IPS-20b (cell line): ENCODE results near the gene PNKP.

Experiments
- H3K27ac ChIP-seq: one replicate; pipeline ENCODE4 v1.5.1; 2013; ENCODE audit warnings: low read length
- H3K27me3 ChIP-seq: 2 replicates; pipeline ENCODE4 v1.6.1; 2013; ENCODE audit warnings: mild to moderate bottlenecking, low read length, inconsistent platforms; ENCODE audit not compliant: insufficient read depth
- H3K36me3 ChIP-seq: 2 replicates; pipeline ENCODE4 v1.6.1; 2013; ENCODE audit warnings: low read depth, mild to moderate bottlenecking, inconsistent platforms, low read length, moderate library complexity; ENCODE audit not compliant: insufficient read depth
- H3K4me1 ChIP-seq: 2 replicates; pipeline ENCODE4 v1.6.1; 2013; ENCODE audit warnings: mild to moderate bottlenecking, control low read depth, inconsistent platforms, low read length, moderate library complexity; ENCODE audit not compliant: insufficient read depth
- H3K4me3 ChIP-seq: 2 replicates; pipeline ENCODE4 v1.5.1; 2013; ENCODE audit warnings: mild to moderate bottlenecking, low read length, inconsistent platforms
- H3K9ac ChIP-seq: 2 replicates; pipeline ENCODE4 v1.6.1; 2013; ENCODE audit warnings: low read depth, mild to moderate bottlenecking, inconsistent platforms, low read length, moderate library complexity
- H3K9me3 ChIP-seq: 2 replicates; pipeline ENCODE4 v1.6.1; 2013; ENCODE audit warnings: mild to moderate bottlenecking, low read depth, low read length, inconsistent platforms; ENCODE audit not compliant: insufficient read depth

The PNKP gene

GRCh38 chr19:49887665-49888509 is 20.5 kb upstream of the PNKP start:
- H3K36me3 ChIP-seq: peaks cover 32% of the 10 kb centered on the region
- no peak overlapping the region for H3K9ac ChIP-seq
- H3K27me3 ChIP-seq: peaks cover 28% of the 10 kb centered on the region
- H3K9me3 ChIP-seq: no peaks in the 10 kb centered on the region; the same call in 1 of the 2 replicates
- H3K27ac ChIP-seq: no peak overlapping the region
- H3K4me1 ChIP-seq: no peaks in the 10 kb centered on the region
- H3K4me3 ChIP-seq: no peak overlapping the region

DNA sequence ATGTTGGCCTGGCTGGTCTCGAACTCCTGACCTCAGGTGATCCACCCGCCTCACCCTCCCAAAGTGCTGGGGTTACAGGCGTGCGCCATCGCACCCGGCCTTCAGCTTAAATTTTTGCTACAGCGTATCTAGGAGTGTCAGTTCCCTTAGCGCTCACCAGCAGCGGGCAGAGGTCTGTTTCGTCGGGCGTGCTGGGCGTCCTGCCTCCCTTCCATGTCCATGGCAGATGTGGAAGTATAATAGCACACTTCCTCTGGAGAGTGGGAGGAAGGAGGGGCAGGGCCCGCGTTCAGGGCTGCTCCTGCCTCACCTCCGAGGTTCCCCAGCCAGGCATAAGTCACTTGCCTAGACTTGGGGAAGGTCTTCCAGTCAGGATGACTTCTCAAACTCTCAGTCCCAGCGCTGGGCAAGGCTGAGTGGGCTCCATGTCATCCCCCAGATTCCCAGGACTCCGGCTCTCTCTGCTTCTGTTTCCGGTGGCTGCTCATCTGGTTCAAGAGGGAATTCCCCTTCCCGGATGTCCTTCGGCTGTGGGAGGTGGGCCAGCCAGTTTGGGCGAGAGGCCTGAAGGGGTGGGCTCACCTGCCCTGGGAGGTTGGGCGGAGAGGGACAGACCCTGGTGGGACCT is 19.8 kb upstream of the PNKP start:
- H3K4me1 ChIP-seq: no peaks in the 10 kb centered on the region
- no peaks in the 10 kb centered on the region; the same call in 1 of the 2 replicates for H3K9me3 ChIP-seq
- peaks cover 23% of the 10 kb centered on the region for H3K27me3 ChIP-seq
- no peak overlapping the region for H3K27ac ChIP-seq
- no peak overlapping the region for H3K9ac ChIP-seq
- H3K4me3 ChIP-seq: no peak overlapping the region
- H3K36me3 ChIP-seq: peaks cover 39% of the 10 kb centered on the region

- H3K27me3 ChIP-seq: peaks cover 12% of the 10 kb centered on the region
- no peaks in the 10 kb centered on the region for H3K4me1 ChIP-seq
- no peak overlapping the region for H3K4me3 ChIP-seq
- no peak overlapping the region for H3K9ac ChIP-seq
- H3K36me3 ChIP-seq: peaks cover 62% of the 10 kb centered on the region
- H3K9me3 ChIP-seq: no peaks in the 10 kb centered on the region; the same call in 1 of the 2 replicates
- H3K27ac ChIP-seq: no peak overlapping the region
These were observed 17.4 kb upstream of the PNKP start for GRCh38 chr19:49884760-49885159.

DNA sequence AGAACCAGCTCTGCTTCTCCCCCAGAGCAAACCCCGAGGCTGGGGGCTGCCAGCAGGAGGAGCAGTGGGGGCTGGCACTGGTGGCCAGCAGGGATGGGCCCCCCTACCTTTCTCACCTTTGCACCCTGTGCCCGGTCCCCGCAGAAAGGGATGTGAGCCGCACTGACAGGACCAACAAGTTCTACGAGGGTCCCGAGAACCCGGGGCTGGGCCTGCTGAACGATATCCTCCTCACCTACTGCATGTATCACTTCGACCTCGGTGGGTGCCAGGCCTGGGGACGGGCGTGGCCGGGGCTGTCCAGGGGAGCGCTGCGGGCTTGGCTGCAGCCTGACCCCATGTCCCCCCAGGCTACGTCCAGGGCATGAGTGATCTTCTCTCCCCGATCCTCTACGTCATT is 16.7 kb upstream of the PNKP start:
- H3K4me3 ChIP-seq: no peak overlapping the region
- H3K9me3 ChIP-seq: no peaks in the 10 kb centered on the region
- H3K9ac ChIP-seq: no peak overlapping the region
- H3K4me1 ChIP-seq: no peaks in the 10 kb centered on the region
- peaks cover 5% of the 10 kb centered on the region for H3K27me3 ChIP-seq
- no peak overlapping the region for H3K27ac ChIP-seq
- peaks cover 67% of the 10 kb centered on the region for H3K36me3 ChIP-seq

GRCh38 chr19:49883094-49883493 is 15.7 kb upstream of the PNKP start:
- Histone ChIP-seq H3K9ac (no peak overlapping the region), H3K4me1 (peaks cover 6% of the 10 kb centered on the region; the same call in 1 of the 2 replicates), H3K36me3 (peaks cover 74% of the 10 kb centered on the region), H3K27me3 (no peaks in the 10 kb centered on the region), H3K27ac (no peak overlapping the region), H3K4me3 (no peak overlapping the region), H3K9me3 (no peaks in the 10 kb centered on the region)

DNA sequence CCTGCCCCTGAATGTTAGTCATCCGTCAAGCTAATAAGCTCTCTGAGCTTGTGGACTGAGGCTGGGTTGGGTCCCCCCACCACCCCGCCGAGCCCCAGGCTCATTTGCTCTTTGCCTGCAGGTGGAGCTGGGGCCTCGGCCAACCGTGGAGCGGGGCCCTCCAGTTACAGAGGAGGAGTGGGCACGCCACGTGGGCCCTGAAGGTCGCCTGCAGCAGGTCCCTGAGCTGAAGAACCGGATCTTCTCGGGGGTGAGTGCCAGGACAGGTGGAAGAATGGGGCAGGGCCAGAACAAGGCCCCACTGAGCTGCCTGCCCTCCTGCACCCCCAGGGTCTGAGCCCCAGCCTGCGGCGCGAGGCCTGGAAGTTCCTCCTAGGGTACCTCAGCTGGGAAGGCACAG is 15.3 kb upstream of the PNKP start:
- Histone ChIP-seq H3K27ac (no peak overlapping the region), H3K4me1 (peaks cover 6% of the 10 kb centered on the region; the same call in 1 of the 2 replicates), H3K9me3 (no peaks in the 10 kb centered on the region), H3K27me3 (no peaks in the 10 kb centered on the region), H3K36me3 (peaks cover 74% of the 10 kb centered on the region), H3K9ac (no peak overlapping the region), H3K4me3 (no peak overlapping the region)

DNA sequence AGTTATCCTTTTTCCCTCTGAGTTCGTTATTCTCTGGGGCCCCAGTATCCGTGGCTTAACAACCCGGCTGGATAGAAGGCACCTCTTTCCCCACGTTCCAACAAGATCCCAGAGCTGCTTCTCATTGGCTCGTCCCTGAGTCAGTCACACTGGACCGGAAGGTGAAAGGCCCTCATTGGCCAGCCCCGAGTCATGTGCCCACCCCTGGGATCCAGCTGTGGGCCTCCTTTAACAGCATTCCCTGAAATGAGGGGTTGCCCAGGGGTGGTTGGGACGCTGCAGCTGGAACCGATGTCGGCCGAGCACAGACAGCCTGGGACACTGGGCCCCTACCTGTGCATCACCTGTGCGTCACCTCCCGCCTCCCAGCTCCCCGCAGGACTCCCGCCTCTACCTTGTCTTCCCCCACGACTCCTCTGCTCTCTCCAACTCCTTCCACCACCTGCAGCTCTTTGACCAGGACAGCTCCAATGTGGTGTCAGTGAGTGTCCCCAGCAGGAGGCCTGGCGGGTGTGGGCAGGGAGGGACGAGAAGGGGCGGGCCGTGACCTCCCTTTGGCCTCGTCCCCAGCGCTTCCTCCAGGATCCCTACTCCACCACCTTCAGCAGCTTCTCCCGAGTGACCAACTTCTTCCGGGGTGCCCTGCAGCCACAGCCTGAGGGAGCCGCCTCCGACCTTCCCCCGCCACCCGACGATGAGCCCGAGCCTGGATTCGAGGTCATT is 14.5 kb upstream of the PNKP start:
- H3K9me3 ChIP-seq: no peaks in the 10 kb centered on the region
- no peak overlapping the region for H3K4me3 ChIP-seq
- H3K9ac ChIP-seq: no peak overlapping the region
- peaks cover 6% of the 10 kb centered on the region; the same call in 1 of the 2 replicates for H3K4me1 ChIP-seq
- peaks cover 70% of the 10 kb centered on the region for H3K36me3 ChIP-seq
- H3K27me3 ChIP-seq: no peaks in the 10 kb centered on the region
- H3K27ac ChIP-seq: no peak overlapping the region

DNA sequence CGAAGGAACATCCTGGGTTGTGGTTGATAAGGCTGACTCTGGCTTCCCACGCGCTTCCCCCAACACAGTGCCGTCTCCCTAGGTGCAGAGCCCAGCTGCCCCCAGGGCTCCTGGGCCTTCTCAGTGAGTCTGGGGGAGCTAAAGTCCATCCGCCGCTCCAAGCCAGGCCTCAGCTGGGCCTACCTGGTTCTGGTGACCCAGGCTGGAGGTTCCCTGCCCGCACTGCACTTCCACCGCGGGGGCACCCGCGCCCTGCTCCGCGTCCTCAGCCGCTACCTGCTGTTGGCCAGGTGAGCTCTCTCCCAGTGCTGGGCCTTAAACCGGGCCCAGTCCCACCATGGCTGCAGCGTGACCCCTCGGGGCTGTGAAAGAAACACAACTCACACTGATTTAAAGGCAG is 13.8 kb upstream of the PNKP start:
- Histone ChIP-seq H3K4me3 (no peak overlapping the region), H3K4me1 (peaks cover 6% of the 10 kb centered on the region; the same call in 1 of the 2 replicates), H3K36me3 (peaks cover 70% of the 10 kb centered on the region), H3K27me3 (no peaks in the 10 kb centered on the region), H3K9me3 (no peaks in the 10 kb centered on the region), H3K9ac (no peak overlapping the region), H3K27ac (no peak overlapping the region)

DNA sequence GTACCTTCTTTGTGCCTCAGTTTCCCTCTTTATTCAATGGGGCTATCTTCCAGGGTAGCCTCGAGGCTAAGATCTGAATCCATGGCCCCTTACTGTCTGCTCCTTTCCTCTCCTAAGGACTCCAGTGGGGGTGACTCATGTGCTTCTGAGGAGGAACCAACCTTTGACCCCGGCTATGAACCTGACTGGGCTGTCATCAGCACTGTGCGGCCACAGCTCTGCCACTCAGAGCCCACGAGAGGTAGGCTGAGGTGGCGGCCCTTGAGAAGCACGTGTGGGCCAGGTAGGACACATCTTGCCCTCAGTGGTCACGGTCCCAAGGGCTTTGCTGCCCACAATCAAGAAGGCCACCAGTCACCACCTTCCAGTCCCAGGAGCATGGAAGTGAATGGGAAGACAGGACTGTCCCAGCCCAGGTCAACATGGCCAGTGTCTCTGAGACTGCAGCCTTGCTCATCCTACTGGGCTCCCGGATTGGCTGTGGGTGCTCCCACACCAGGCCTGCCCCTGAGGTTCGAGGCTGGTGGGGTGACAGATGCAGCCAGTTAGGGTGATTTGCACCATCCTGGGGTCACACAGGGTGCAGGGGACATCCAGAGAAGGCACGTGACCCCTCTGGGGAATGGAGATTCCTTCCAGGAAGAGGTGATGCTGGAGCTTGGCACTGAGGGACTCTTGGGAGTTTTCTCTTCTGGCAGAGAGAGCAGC is 12.9 kb upstream of the PNKP start:
- H3K27ac ChIP-seq: no peak overlapping the region
- peaks cover 6% of the 10 kb centered on the region; the same call in 1 of the 2 replicates for H3K4me1 ChIP-seq
- no peak overlapping the region for H3K4me3 ChIP-seq
- H3K36me3 ChIP-seq: peaks cover 65% of the 10 kb centered on the region
- H3K9me3 ChIP-seq: no peaks in the 10 kb centered on the region
- no peak overlapping the region for H3K9ac ChIP-seq
- no peaks in the 10 kb centered on the region for H3K27me3 ChIP-seq

GRCh38 chr19:49879243-49879963 is 12.0 kb upstream of the PNKP start:
- H3K9me3 ChIP-seq: no peaks in the 10 kb centered on the region
- H3K27ac ChIP-seq: no peak overlapping the region
- H3K36me3 ChIP-seq: peaks cover 57% of the 10 kb centered on the region
- peaks cover 6% of the 10 kb centered on the region; the same call in 1 of the 2 replicates for H3K4me1 ChIP-seq
- no peaks in the 10 kb centered on the region for H3K27me3 ChIP-seq
- peak overlapping the region; percentile 89; the same call in 1 of the 2 replicates for H3K4me3 ChIP-seq
- H3K9ac ChIP-seq: peak overlapping the region; percentile 98; the same call in 1 of the 2 replicates

DNA sequence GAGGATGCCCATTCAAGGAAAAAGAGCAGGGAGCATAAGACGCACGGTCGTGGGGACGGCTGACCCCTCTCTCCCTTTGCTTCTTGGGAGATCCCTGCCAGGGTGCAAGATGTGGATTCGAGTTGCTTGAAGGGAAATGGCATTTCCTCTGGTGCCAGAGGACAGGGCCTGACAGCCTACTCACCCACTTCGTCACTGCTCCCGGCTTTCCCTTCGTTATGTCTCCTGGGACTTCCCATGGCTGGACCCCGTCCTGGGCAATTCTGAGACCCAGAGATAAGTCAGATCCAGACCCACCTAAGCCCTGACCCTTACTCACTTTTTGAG is 11.3 kb upstream of the PNKP start:
- no peaks in the 10 kb centered on the region for H3K9me3 ChIP-seq
- H3K4me3 ChIP-seq: peak overlapping the region; percentile 89
- peaks cover 50% of the 10 kb centered on the region for H3K36me3 ChIP-seq
- H3K4me1 ChIP-seq: peaks cover 6% of the 10 kb centered on the region; the same call in 1 of the 2 replicates
- no peaks in the 10 kb centered on the region for H3K27me3 ChIP-seq
- peak overlapping the region; percentile 98; the same call in 1 of the 2 replicates for H3K9ac ChIP-seq
- H3K27ac ChIP-seq: peak overlapping the region; percentile 96
